GM18909 (cell line): ENCODE measurements around the gene MARCHF9.

Source experiments
- ATAC-seq: cut with Tn5 transposase; IDR thresholded peaks from one replicate; pipeline ENCODE4 v1.9.1; 2021; ENCODE audit warnings: mild to moderate bottlenecking; ENCODE audit not compliant: unreplicated experiment, poor library complexity

The MARCHF9 gene

DNA sequence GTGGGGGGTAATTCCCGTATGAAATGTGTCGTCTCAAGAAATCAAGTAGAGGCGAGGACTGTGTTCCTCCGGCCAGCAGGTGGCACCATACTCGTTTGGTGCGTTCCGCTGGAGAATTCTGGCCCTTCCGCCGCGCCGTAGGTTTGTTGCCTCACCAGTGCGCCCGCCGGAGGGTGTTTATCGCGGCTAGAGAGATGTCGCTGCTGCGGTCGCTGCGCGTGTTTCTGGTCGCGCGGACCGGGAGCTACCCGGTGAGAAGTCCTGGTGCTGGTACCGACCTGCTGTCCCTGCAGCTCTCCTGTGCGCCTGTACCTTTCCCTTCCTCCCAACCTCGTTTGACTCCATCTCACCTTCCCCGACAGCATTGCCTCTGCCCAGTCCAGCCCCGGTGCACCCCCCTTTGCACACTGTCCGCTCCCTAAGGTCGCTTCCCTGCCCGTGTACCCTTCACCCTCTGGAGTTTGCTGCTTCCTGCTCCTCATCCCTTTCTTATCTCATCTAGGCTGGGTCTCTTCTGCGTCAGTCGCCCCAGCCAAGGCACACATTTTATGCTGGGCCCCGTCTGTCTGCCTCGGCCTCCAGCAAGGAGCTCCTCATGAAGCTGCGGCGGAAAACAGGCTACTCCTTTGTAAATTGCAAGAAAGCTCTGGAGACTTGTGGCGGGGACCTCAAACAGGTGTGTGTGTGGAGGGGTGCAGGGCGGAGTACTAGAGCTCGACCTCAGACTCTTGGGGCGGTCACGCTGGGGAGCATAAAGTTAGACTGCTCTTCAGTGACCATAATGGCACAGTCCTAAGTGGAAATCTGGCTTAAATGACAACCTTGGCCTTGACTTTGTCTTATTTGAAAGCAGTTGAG, 27.9 kb downstream of the MARCHF9 start, which contains the start of gene TSFM:
TSS of gene TSFM (plus strand) at position 180 of the 858 bp plus-strand sequence. CDS start at position 195, 15 bp downstream.
- ATAC-seq = peak; percentile 90

DNA sequence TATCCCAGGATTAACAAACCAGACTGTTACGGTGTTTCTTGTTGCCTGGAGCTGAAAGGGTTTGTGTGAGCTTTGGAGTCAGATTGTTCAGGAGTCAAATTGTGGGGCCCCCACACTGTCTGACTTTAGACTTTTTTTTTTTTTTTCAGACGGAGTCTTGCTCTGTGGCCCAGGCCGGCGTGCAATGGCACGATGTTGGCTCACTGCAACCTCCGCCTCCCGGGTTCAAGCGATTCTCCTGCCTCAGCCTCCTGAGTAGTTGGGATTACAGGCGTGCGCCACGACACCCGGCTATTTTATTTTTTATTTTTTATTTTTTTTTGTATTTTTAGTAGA, 28.5 kb downstream of the MARCHF9 start:
- no peak for ATAC-seq

DNA sequence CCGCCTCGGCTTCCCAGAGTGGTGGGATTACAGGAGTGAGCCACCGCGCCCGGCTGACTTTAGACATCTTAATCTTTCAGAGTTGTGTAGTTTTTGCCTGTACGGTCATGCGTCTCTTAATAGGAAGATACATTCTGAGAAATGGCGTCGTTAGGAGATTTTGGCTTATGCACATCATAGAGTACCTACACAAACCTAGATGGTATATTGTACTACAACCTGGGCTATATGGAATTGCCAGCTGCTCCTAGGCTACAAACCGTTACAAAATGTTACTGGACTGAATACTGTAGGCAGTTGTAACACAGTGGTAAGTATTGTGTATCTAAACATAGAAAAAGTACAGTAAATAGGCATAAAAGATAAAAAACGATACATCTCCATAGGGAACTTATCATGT, 29.0 kb downstream of the MARCHF9 start:
- ATAC-seq = no peak

- ATAC-seq = no peak
These were observed 39.0 kb downstream of the MARCHF9 start for GRCh38 chr12:57793920-57794319.

- no peak for ATAC-seq
These were observed 40.5 kb downstream of the MARCHF9 start for GRCh38 chr12:57795354-57795753.

- no peak for ATAC-seq
These were observed 42.1 kb downstream of the MARCHF9 start for GRCh38 chr12:57796996-57797395.

DNA sequence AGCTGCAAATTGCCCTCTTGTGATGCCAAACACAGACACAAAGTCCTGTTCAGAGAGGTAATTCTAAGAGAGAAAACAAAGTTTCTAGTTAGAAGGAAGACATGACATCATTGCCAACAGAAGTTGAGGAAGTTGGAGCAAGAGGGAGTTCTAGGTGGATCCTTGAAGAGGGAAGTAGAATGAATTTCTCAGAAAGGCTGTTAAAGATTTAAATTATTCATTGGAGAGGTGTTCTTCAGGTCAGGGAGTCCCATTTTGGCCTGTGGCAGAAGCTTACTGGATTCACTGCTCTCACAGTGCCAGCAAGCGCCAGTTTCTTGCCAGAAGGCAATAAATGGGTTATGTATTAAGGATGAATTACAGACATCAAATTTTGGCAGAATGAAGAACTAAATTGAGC, 43.0 kb downstream of the MARCHF9 start:
- ATAC-seq = no peak

GRCh38 chr12:57800965-57801364, 46.1 kb downstream of the MARCHF9 start:
- no peak for ATAC-seq

- no peak for ATAC-seq
These were observed 47.7 kb downstream of the MARCHF9 start for GRCh38 chr12:57802607-57803006.

- no peak for ATAC-seq
These were observed 48.5 kb downstream of the MARCHF9 start for GRCh38 chr12:57803319-57803893.

DNA sequence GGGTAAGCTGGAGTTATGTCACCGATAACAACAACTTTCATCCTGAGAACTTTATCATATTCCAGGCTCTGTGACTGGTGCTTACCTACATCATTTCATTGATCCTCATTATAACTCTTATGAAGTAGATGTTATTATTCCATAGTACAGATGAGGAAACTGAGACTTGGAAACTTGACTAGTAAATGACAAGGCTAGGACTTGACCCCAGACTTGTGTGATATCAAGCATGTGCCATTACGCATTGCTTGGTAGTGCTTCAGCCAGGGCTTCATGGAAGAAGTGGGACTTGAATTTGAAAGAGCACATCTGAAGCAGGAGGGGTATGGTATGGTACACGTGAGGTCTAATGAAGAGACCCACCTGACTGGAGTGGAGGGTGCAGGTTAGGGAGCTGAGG, 51.8 kb downstream of the MARCHF9 start:
- ATAC-seq = no peak

DNA sequence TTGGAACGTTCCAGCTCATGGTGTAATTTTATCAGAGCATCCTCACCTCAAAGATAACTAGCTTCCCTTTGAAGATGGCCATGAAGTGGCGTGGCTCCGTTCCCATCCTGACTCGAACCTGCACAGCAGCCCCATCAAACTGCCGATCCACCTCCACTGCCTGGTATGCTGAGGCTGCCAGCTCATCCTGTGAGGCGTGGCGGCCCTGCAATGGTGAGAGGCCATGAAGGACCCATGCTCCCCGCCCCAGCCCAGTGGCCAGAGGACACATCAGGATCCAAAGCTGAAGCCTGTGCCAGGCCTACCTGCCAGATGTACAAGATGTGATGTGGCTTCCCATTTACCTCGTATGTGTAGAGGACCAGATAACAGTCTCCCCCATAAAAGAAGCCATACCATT, 52.4 kb downstream of the MARCHF9 start:
- no peak for ATAC-seq

GRCh38 chr12:57808351-57808750, 53.4 kb downstream of the MARCHF9 start:
- no peak for ATAC-seq

- no peak for ATAC-seq
These were observed 54.5 kb downstream of the MARCHF9 start for GRCh38 chr12:57809425-57809824.
